ENCODE results near the gene UBTF. TPM values are rescaled to one million over a fixed set of nuclear protein-coding genes. Genes with fewer than 3 reads are reported as not detected.

The UBTF gene
- total RNA-seq, 1 experiment from 2014 or later = 74.3 TPM

GRCh38 chr17:44193326-44194084, 26.0 kb downstream of the UBTF start:
- DNase-seq = no peak
- peaks cover 29% of the 10 kb centered on the region for H3K4me1 ChIP-seq
- Mint-ChIP-seq H3K4me1 (ENCODE audit: low read depth, unreplicated experiment) (peaks cover 20% of the 10 kb centered on the region), H3K27ac (ENCODE audit: unreplicated experiment) (peak overlapping the region; percentile 63), H3K4me3 (ENCODE audit: unreplicated experiment) (no peak overlapping the region), H3K36me3 (ENCODE audit: insufficient read depth, unreplicated experiment) (peaks cover 94% of the 10 kb centered on the region), H3K27me3 (ENCODE audit: insufficient read depth, unreplicated experiment) (no peaks in the 10 kb centered on the region), H3K9me3 (ENCODE audit: unreplicated experiment) (no peaks in the 10 kb centered on the region)
- CTCF ChIA-PET = no interaction called here
- intact Hi-C loops (cut with micrococcal nuclease; ENCODE audit: unreplicated experiment) = no loop called here
- H3K4me3 ChIP-seq (ENCODE audit: low read depth, low read length) = no peak overlapping the region
- no peaks in the 10 kb centered on the region for H3K27me3 ChIP-seq (replicated peaks; ENCODE audit: control insufficient read depth, insufficient read depth, low read length)
- no peak for TF ChIP-seq CTCF (IDR thresholded peaks at IDR 0.05; ENCODE audit: insufficient read depth in 1 of 2, low read depth in 1 of 2, low read length in 1 of 2, severe bottlenecking in 1 of 2, unreplicated experiment in 1 of 2)
- POLR2A ChIA-PET = interaction anchor here (0.6 kb wide), 1 partner anchor 710 kb away, joined by 3 read pairs; the partner anchor contains the start of gene DHX8
- no TSS peak for BruUV-seq (replicated peaks)
- no peaks in the 10 kb centered on the region for H3K9me3 ChIP-seq
- peaks cover 5% of the 10 kb centered on the region for H3K36me3 ChIP-seq (ENCODE audit: control insufficient read depth, insufficient read depth, low read length)

GRCh38 chr17:44192750-44193149, 26.7 kb downstream of the UBTF start:
- no peak overlapping the region for H3K4me3 ChIP-seq (ENCODE audit: low read depth, low read length)
- no peaks in the 10 kb centered on the region for H3K9me3 Mint-ChIP-seq (ENCODE audit: unreplicated experiment)
- DNase-seq = no peak
- H3K4me3 Mint-ChIP-seq (ENCODE audit: unreplicated experiment) = peak overlapping the region; percentile 11
- H3K27me3 Mint-ChIP-seq (ENCODE audit: insufficient read depth, unreplicated experiment) = no peaks in the 10 kb centered on the region
- H3K4me1 Mint-ChIP-seq (ENCODE audit: low read depth, unreplicated experiment) = peaks cover 17% of the 10 kb centered on the region
- H3K4me1 ChIP-seq = peaks cover 25% of the 10 kb centered on the region
- POLR2A ChIA-PET = no interaction called here
- no peak for TF ChIP-seq CTCF (IDR thresholded peaks at IDR 0.05; ENCODE audit: insufficient read depth in 1 of 2, low read depth in 1 of 2, low read length in 1 of 2, severe bottlenecking in 1 of 2, unreplicated experiment in 1 of 2)
- no peaks in the 10 kb centered on the region for H3K27me3 ChIP-seq (replicated peaks; ENCODE audit: control insufficient read depth, insufficient read depth, low read length)
- peaks cover 87% of the 10 kb centered on the region for H3K36me3 Mint-ChIP-seq (ENCODE audit: insufficient read depth, unreplicated experiment)
- intact Hi-C loops (cut with micrococcal nuclease; ENCODE audit: unreplicated experiment) = no loop called here
- peaks cover 5% of the 10 kb centered on the region for H3K36me3 ChIP-seq (ENCODE audit: control insufficient read depth, insufficient read depth, low read length)
- H3K27ac Mint-ChIP-seq (ENCODE audit: unreplicated experiment) = peak overlapping the region; percentile 63
- CTCF ChIA-PET = interaction anchor here (0.6 kb wide), 1 partner anchor 52 kb away, joined by 5 read pairs; no protein-coding TSS in a partner anchor
- BruUV-seq (replicated peaks) = no TSS peak
- no peaks in the 10 kb centered on the region for H3K9me3 ChIP-seq

GRCh38 chr17:44191941-44192496, 27.5 kb downstream of the UBTF start:
- H3K36me3 Mint-ChIP-seq (ENCODE audit: insufficient read depth, unreplicated experiment) = peaks cover 82% of the 10 kb centered on the region
- POLR2A ChIA-PET = no interaction called here

More at GRCh38 chr17:44191941-44192496, 27.5 kb downstream of the UBTF start:
- Histone ChIP-seq H3K27me3 (replicated peaks; ENCODE audit: control insufficient read depth, insufficient read depth, low read length) (no peaks in the 10 kb centered on the region), H3K36me3 (ENCODE audit: control insufficient read depth, insufficient read depth, low read length) (peaks cover 3% of the 10 kb centered on the region), H3K9me3 (no peaks in the 10 kb centered on the region), H3K4me1 (peaks cover 24% of the 10 kb centered on the region), H3K4me3 (ENCODE audit: low read depth, low read length) (no peak overlapping the region)
- peak overlapping the region; percentile 85 for H3K27ac Mint-ChIP-seq (ENCODE audit: unreplicated experiment)
- peaks cover 13% of the 10 kb centered on the region for H3K4me1 Mint-ChIP-seq (ENCODE audit: low read depth, unreplicated experiment)
- no TSS peak for BruUV-seq (replicated peaks)
- H3K9me3 Mint-ChIP-seq (ENCODE audit: unreplicated experiment) = no peaks in the 10 kb centered on the region
- TF ChIP-seq CTCF (IDR thresholded peaks at IDR 0.05; ENCODE audit: insufficient read depth in 1 of 2, low read depth in 1 of 2, low read length in 1 of 2, severe bottlenecking in 1 of 2, unreplicated experiment in 1 of 2) = no peak
- no peaks in the 10 kb centered on the region for H3K27me3 Mint-ChIP-seq (ENCODE audit: insufficient read depth, unreplicated experiment)
- intact Hi-C loops (cut with micrococcal nuclease; ENCODE audit: unreplicated experiment) = no loop called here
- DNase-seq = peak; percentile 68 to 74
- H3K4me3 Mint-ChIP-seq (ENCODE audit: unreplicated experiment) = peak overlapping the region; percentile 11
- CTCF ChIA-PET = interaction anchor here (0.5 to 1.2 kb wide), 3 partner anchors 26 to 1078 kb away, joined by 3 to 5 read pairs (median 4); no protein-coding TSS in a partner anchor

Data from Caco-2 (cell line).